ENCODE results near the gene XRCC1.
"Not testable (repeated sequence)": the region's sequence is repeated elsewhere in the genome, so short reads cannot be mapped to it uniquely, and the experiment has no call there.

Gene XRCC1

DNA sequence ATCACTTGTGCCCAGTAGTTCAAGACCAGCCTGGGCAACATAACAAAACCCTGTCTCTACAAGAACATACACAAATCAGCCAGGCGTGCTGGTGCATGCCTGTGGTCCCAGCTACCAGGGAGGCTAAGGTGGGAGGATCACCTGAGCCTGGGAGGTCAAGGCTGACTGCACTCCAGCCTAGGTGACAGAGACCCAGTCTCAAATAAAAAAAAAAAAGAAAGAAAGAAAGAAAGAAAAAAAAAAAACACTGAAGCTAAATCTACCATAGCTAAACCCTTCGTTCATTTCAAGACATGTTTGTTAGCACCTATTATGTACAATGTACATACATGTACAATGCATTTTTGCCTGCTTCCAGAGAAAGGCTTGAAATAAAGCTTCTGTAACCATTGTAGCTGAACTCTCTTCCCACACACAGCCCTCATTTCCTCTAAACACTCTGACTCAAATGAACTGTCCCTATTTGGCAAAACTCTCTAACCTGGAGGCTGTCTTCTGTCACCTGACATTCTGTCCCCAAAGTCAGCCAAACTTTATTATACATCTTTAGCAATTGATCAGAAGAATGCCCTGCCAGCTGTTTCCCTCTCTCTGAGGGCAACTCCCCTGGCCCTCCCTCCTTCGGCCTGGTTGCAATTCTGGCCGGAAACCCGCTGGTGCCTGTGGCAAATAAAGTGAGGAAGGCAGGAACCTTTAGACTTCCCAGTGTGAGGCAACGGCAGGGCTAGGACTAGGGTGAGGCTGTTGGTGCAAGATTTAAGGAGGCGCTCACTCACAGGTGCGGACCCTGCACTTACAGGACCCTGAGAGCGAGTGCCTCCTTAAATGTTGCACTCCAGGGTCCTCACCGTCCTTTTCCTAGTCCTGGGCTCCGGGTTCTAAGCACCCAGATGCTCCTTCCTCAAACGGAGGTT lies 50.1 kb downstream of the XRCC1 start:
- peak; percentile 69 for DNase-seq (ENCODE audit: low spot score)
- TF ChIP-seq CTCF (IDR thresholded peaks at IDR 0.05; ENCODE audit: extremely low read depth, missing control alignments) = no peak

- not testable (repeated sequence) for DNase-seq (ENCODE audit: low spot score)
Measured at GRCh38 chr19:43523696-43524095, 51.6 kb downstream of the XRCC1 start.

DNA sequence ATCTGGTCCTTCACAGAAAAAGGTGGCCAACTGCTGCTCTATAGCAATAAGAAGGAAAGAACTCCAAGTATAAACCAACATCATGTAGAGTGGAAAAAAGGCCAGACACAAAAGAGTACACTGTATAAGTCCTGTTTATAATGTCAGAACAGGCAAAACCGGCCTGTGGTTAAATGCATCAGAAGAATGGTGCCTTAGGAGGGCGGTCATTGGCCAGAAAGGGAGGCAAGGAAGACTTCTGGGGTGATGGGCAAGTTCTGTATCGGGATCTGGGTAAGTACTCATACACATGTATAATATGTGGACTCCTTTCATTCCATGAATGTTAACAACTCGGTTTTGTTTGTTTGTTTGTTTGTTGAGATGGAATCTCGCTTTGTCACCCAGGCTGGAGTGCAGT lies 52.4 kb downstream of the XRCC1 start:
- no peak for DNase-seq (ENCODE audit: low spot score)
- TF ChIP-seq CTCF (IDR thresholded peaks at IDR 0.05; ENCODE audit: extremely low read depth, missing control alignments) = no peak

- peak; percentile 62 for TF ChIP-seq CTCF (IDR thresholded peaks at IDR 0.05; ENCODE audit: extremely low read depth, missing control alignments)
- DNase-seq (ENCODE audit: low spot score) = peak; percentile 77
Measured at GRCh38 chr19:43519436-43520088, 55.8 kb downstream of the XRCC1 start.

DNA sequence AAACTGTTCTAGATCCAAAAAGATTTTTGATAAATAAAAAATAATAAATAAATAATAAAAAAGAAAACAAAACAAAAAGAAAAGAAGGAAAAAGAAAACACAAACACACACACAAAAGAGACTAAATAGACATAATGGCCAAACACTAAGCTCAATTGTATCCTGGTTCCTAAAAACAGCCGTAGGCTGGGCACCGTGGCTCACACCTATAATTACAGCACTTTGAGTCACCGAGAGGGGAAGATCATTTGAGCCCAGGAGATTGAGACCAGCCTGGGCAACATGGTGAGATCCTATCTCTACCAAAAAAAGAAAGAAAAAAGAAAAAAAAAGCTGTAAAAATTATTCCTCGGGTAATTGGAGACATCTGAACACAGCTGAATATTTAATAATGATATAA lies 57.3 kb downstream of the XRCC1 start:
- DNase-seq (ENCODE audit: low spot score) = no peak
- TF ChIP-seq CTCF (IDR thresholded peaks at IDR 0.05; ENCODE audit: extremely low read depth, missing control alignments) = no peak

DNA sequence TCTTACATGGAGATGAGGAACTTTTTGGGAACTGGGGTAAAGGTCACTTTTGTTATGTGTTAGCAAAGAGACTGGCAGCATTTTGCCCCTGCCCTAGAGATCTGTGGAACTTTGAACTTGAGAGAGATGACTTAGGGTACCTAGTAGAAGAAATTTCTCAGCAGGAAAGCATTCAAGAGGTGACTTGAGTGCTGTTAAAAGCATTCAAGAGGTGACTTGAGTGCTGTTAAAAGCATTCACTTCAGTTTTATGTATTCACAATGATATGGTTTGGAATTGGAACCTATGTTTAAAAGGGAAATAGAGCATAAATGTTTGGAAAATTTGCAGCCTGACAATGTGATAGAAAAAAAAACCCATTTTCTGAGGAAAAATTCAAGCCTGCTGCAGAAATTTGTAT lies 62.9 kb downstream of the XRCC1 start:
- not testable (repeated sequence) for DNase-seq (ENCODE audit: low spot score)

DNA sequence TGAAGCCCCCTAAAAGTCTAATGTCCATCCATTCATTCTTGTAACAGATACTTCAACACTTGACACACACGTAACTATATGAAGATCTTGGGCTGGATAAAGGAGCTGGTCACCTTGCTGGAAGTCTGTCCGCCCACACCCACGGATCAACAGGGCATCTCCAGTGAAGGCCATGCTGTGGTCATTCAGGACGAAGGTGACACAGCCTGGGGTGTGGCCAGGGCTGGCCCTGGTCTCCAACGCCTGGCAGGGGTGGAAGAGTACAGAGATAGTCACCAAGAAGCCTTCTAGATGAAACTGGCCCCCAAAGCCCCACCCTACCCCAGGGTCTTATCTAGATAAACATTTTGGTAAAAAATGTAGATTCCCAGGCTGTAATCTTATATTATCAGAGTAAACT lies 64.0 kb downstream of the XRCC1 start:
- DNase-seq (ENCODE audit: low spot score) = no peak
- no peak for TF ChIP-seq CTCF (IDR thresholded peaks at IDR 0.05; ENCODE audit: extremely low read depth, missing control alignments)

DNA sequence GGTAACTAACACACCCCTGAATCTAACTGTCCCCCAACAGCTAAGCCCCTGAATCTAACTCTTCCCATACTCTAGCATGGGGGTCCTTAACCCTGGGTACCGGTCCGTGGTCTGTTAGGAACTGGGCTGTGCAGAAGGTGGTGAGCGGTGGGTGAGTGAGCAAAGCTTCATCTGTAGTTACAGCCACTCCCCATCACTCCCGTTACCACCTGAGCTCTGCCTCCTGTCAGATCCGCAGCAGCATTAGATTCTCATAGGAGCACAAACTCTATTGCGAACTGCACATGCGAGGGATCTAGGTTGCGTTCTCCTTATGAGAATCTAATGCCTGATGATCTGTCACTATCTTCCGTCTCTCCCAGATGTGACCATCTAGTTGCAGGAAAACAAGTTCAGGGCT lies 64.6 kb downstream of the XRCC1 start:
- TF ChIP-seq CTCF (IDR thresholded peaks at IDR 0.05; ENCODE audit: extremely low read depth, missing control alignments) = no peak
- no peak for DNase-seq (ENCODE audit: low spot score)
